HepG2 (cell line): ENCODE measurements around the gene PRSS2. TPM values are rescaled to one million over a fixed set of nuclear protein-coding genes. Genes with fewer than 3 reads are reported as not detected.

Source experiments
- ATAC-seq: fragments of 200-7000 bp; cut with Tn5 transposase; 3 replicates; pipeline ENCODE4 v1.9.1; 2020; ENCODE audit warnings: mild to moderate bottlenecking, moderate library complexity
- BruUV-seq: library from RNA; stranded (reverse); fragments of 400-500 nt; replicated peaks from 2 replicates; lab custom pipeline; 2021; lab: Mats Ljungman, UMichigan
- CTCF ChIA-PET: fragments of 300-600 bp; formaldehyde crosslinking; extraction: SDS; loops from one replicate; lab custom pipeline; 2021; ENCODE audit warnings: low total read pairs, inconsistent platforms, low intra/inter-chr PET ratio; lab: Yijun Ruan, JAX
- POLR2A ChIA-PET: fragments of 350-600 bp; sonication (Branson Sonifier 250); formaldehyde crosslinking; loops from one replicate; lab custom pipeline; 2020; ENCODE audit warnings: antibody characterized with exemption, inconsistent platforms; lab: Yijun Ruan, JAX
- DNase-seq: peaks from one replicate; pipeline ENCODE4 v3.0.0-alpha.2; 2015; ENCODE audit warnings: low spot score
- FAIRE-seq: peaks from 3 replicates; lab custom pipeline; 2011; peaks lifted over from hg19 to GRCh38; lab: Jason Lieb, UNC
- H2AFZ ChIP-seq: one replicate; pipeline ENCODE4 v1.6.1; 2011; ENCODE audit warnings: low read length, inconsistent platforms
- H3K27ac ChIP-seq: fragments of 300-600 bp; 3 replicates; pipeline ENCODE4 v1.8.0; 2011; ENCODE audit warnings: mixed run types, mild to moderate bottlenecking, mixed read lengths, low read length, inconsistent platforms; ENCODE audit not compliant: insufficient read depth; ENCODE audit errors: extremely low read length
- H3K27me3 ChIP-seq, 2 experiments: fragments of 200-600 bp in 1 of 2; 2 replicates in 1 of 2; 3 replicates in 1 of 2; pipeline versions ENCODE4 v1.6.0 to v1.8.0; 2011; ENCODE audit warnings: low read length in 2 of 2, mild to moderate bottlenecking in 2 of 2, moderate library complexity in 2 of 2, inconsistent platforms in 1 of 2; ENCODE audit not compliant: insufficient read depth in 2 of 2, control insufficient read depth in 1 of 2
- H3K36me3 ChIP-seq, 2 experiments: fragments of 200-600 bp in 1 of 2; replicated peaks in 1 of 2; 2 replicates in 1 of 2; 3 replicates in 1 of 2; pipeline versions ENCODE4 v1.5.1 to v1.8.0; 2011; ENCODE audit warnings: low read length in 2 of 2, inconsistent platforms in 1 of 2; ENCODE audit not compliant: insufficient read depth in 2 of 2, control insufficient read depth in 1 of 2
- H3K4me1 ChIP-seq: 2 replicates; pipeline ENCODE4 v1.5.1; 2012; ENCODE audit warnings: low read length, inconsistent platforms; ENCODE audit not compliant: insufficient read depth
- H3K4me2 ChIP-seq: 2 replicates; pipeline ENCODE4 v1.6.0; 2011; ENCODE audit warnings: low read depth, low read length, inconsistent platforms
- H3K4me3 ChIP-seq, 3 experiments: fragments of 200-600 bp in 1 of 3; sonication (generic), shearing (Covaris generic) in 1 of 3; replicated peaks in 1 of 3; 2 replicates each; pipeline ENCODE4 v1.5.1; 2011 to 2016; ENCODE audit warnings: low read length in 3 of 3, inconsistent platforms in 2 of 3, low read depth in 2 of 3, mild to moderate bottlenecking in 2 of 3, control low read depth in 1 of 3, mixed read lengths in 1 of 3; ENCODE audit not compliant: insufficient read depth in 1 of 3
- H3K79me2 ChIP-seq: one replicate; pipeline ENCODE4 v1.6.1; 2011; ENCODE audit warnings: low read length, inconsistent platforms; ENCODE audit not compliant: insufficient read depth
- H3K9ac ChIP-seq: 2 replicates; pipeline ENCODE4 v1.6.0; 2011; ENCODE audit warnings: mild to moderate bottlenecking, low read depth, low read length, inconsistent platforms; ENCODE audit not compliant: insufficient read depth
- H3K9me3 ChIP-seq: 2 replicates; pipeline ENCODE4 v1.5.1; 2012; ENCODE audit warnings: mild to moderate bottlenecking, low read length
- H4K20me1 ChIP-seq: 2 replicates; pipeline ENCODE4 v1.6.0; 2011; ENCODE audit warnings: inconsistent platforms, mild to moderate bottlenecking, low read length, moderate library complexity; ENCODE audit not compliant: insufficient read depth
- EED ChIP-seq: sonication (generic); formaldehyde crosslinking; IDR thresholded peaks from 2 replicates; pipeline ENCODE4 v1.5.0; 2020; ENCODE audit warnings: mild to moderate bottlenecking, missing genetic modification reagents
- FLYWCH1 ChIP-seq: sonication (generic); formaldehyde crosslinking; IDR thresholded peaks from 2 replicates; pipeline ENCODE4 v1.8.1; 2023; ENCODE audit warnings: mild to moderate bottlenecking, missing genetic modification reagents
- FOXA3 ChIP-seq: IDR thresholded peaks from 2 replicates; pipeline ENCODE4 v1.6.1; 2016; ENCODE audit warnings: missing genetic modification reagents, missing compliant biosample characterization
- HNRNPH1 ChIP-seq: fragments of 200-400 bp; formaldehyde crosslinking; optimal IDR thresholded peaks from 2 replicates; pipeline ENCODE3; 2017; ENCODE audit warnings: mild to moderate bottlenecking, low read depth, low read length
- ZNF205 ChIP-seq: IDR thresholded peaks from 2 replicates; pipeline ENCODE4 v1.6.1; 2018; ENCODE audit warnings: missing biosample characterization, missing genetic modification reagents
- ZNF235 ChIP-seq: sonication (generic); formaldehyde crosslinking; IDR thresholded peaks from 2 replicates; pipeline ENCODE4 v1.8.1; 2023; ENCODE audit warnings: mild to moderate bottlenecking, missing genetic modification reagents, borderline replicate concordance
- ZNF3 ChIP-seq: IDR thresholded peaks from 2 replicates; pipeline ENCODE4 v1.7.0; 2017; ENCODE audit warnings: inconsistent platforms
- ZNF761 ChIP-seq: sonication (generic); formaldehyde crosslinking; conservative IDR thresholded peaks from 2 replicates; pipeline ENCODE4 v1.4.0; 2020; ENCODE audit warnings: mild to moderate bottlenecking, missing genetic modification reagents
- WGBS: methylation state at CpG from one replicate; pipeline ENCODE4 v1.1.6; 2017; ENCODE audit warnings: low lambda C conversion rate; 5-methylcytosine and 5-hydroxymethylcytosine counted together
- in situ Hi-C: cut with HindIII; loops from 2 replicates; pipeline ENCODE4 v1.10.0; 2017; ENCODE audit warnings: low pct_unique_long_range_greater_than_20kb; ENCODE audit not compliant: extremely low pct_ligation_motif_present
- intact Hi-C: fragments of 100-400 bp; cut with micrococcal nuclease; formaldehyde crosslinking; loops from one replicate; pipeline ENCODE4 v1.10.0; 2022; ENCODE audit not compliant: unreplicated experiment
- polyA plus RNA-seq, 8 experiments: library from polyadenylated mRNA; depleted of rRNA in 3 of 8; stranded (reverse) in 7 of 8; unstranded in 1 of 8; fragments of >200 nt; fragmentation: Illumina TruSeq in 4 of 8; extraction: Trizol in 4 of 8; gene quantifications; 2 replicates each; pipeline versions ENCODE4 v1.2.1 to v1.2.3, GENCODE V29; 2011 to 2016; ENCODE audit warnings: low read depth in 4 of 8, missing spikeins in 1 of 8, mixed read lengths in 1 of 8; ENCODE audit not compliant: insufficient read depth in 1 of 8
- total RNA-seq, 5 experiments: library from RNA; depleted of rRNA; stranded (reverse); fragments of >200 nt; fragmentation: Illumina TruSeq; extraction: Trizol; gene quantifications; 2 replicates each; pipeline ENCODE4 v1.2.3, GENCODE V29; 2016; ENCODE audit warnings: low read depth in 1 of 5
- TF ChIP-seq, protein P1 (sequence below): sonication (generic); formaldehyde crosslinking; IDR thresholded peaks from 2 replicates; pipeline ENCODE4 v1.5.1; 2020; ENCODE audit warnings: mild to moderate bottlenecking, missing genetic modification reagents, moderate library complexity
- TF ChIP-seq, protein P2 (sequence below): IDR thresholded peaks from 2 replicates; pipeline ENCODE4 v1.6.1; 2016; ENCODE audit warnings: missing compliant biosample characterization, missing genetic modification reagents, borderline replicate concordance
- TF ChIP-seq, protein P3 (sequence below): sonication (generic); formaldehyde crosslinking; conservative IDR thresholded peaks from 2 replicates; pipeline ENCODE4 v1.8.1; 2023; ENCODE audit warnings: missing genetic modification reagents

PRSS2 gene
- total and polyA plus RNA-seq, 2 of the 13 experiments (the other 11 are each of a cell fraction or from before 2014, with no cell fraction given) = not detected

DNA sequence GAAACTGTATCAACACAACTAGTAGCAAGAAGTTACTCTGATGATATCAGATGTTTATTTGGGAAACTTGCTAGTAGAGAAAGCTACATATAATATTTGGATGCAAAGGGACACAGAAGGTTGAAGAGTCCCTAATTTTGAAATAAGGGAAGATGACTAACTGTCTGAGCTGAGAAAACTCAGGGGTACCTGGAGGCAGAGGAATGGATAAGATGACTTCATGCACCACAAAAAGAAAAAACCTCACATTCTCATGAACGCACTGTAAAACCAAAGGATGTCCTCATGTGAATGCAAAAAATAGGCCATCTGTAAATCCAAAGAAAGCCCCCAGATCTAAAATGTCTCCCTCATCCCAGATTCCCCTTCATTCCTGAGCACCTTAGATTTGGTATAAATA lies 29.3 kb downstream of the PRSS2 start (continued):
- TF ChIP-seq, protein P1, sequence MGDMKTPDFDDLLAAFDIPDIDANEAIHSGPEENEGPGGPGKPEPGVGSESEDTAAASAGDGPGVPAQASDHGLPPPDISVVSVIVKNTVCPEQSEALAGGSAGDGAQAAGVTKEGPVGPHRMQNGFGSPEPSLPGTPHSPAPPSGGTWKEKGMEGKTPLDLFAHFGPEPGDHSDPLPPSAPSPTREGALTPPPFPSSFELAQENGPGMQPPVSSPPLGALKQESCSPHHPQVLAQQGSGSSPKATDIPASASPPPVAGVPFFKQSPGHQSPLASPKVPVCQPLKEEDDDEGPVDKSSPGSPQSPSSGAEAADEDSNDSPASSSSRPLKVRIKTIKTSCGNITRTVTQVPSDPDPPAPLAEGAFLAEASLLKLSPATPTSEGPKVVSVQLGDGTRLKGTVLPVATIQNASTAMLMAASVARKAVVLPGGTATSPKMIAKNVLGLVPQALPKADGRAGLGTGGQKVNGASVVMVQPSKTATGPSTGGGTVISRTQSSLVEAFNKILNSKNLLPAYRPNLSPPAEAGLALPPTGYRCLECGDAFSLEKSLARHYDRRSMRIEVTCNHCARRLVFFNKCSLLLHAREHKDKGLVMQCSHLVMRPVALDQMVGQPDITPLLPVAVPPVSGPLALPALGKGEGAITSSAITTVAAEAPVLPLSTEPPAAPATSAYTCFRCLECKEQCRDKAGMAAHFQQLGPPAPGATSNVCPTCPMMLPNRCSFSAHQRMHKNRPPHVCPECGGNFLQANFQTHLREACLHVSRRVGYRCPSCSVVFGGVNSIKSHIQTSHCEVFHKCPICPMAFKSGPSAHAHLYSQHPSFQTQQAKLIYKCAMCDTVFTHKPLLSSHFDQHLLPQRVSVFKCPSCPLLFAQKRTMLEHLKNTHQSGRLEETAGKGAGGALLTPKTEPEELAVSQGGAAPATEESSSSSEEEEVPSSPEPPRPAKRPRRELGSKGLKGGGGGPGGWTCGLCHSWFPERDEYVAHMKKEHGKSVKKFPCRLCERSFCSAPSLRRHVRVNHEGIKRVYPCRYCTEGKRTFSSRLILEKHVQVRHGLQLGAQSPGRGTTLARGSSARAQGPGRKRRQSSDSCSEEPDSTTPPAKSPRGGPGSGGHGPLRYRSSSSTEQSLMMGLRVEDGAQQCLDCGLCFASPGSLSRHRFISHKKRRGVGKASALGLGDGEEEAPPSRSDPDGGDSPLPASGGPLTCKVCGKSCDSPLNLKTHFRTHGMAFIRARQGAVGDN = no peak
- no peak for TF ChIP-seq FLYWCH1 (CRISPR knock-in tag)

DNA sequence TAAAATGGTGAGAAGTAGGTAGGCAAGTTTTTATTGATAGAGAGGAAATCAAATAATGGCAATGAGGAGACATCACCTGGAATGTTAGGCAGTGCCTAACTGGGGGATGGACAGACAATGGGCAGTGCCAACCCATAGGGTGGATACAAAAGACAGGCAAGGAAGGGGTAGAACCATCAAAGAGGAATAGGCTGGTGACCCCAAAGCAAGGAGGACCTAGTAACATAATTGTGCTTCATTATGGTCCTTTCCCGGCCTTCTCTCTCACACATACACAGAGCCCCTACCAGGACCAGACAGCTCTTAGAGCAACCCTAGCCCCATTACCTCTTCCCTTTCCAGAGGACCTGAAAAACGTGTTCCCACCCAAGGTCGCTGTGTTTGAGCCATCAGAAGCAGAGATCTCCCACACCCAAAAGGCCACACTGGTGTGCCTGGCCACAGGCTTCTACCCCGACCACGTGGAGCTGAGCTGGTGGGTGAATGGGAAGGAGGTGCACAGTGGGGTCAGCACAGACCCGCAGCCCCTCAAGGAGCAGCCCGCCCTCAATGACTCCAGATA lies 30.0 kb downstream of the PRSS2 start:
- Histone ChIP-seq H3K79me2 (no peaks in the 10 kb centered on the region), H3K9me3 (no peaks in the 10 kb centered on the region), H3K27me3 (peaks cover 6 to 39% of the 10 kb centered on the region in 2 experiments; a peak in 3 of 5 replicates), H3K27ac (no peak overlapping the region), H3K4me3 (no peak overlapping the region), H3K36me3 (no peaks in the 10 kb centered on the region), H2AFZ (no peak overlapping the region), H3K4me2 (no peak overlapping the region), H4K20me1 (no peaks in the 10 kb centered on the region), H3K9ac (no peak overlapping the region), H3K4me1 (no peaks in the 10 kb centered on the region)
- in situ Hi-C loops = no loop called here
- intact Hi-C loops = no loop called here
- ATAC-seq (no peak), FAIRE-seq (no peak), DNase-seq (no peak)
- no TSS peak for BruUV-seq
- CTCF ChIA-PET = no interaction called here
- WGBS = 6% methylated on average over 3 of the region's 7 CpGs
- TF ChIP-seq ZNF761 (CRISPR knock-in tag) = no peak
- TF ChIP-seq ZNF235 (CRISPR knock-in tag) = no peak
- TF ChIP-seq EED (CRISPR knock-in tag) = no peak
- TF ChIP-seq, protein P2, sequence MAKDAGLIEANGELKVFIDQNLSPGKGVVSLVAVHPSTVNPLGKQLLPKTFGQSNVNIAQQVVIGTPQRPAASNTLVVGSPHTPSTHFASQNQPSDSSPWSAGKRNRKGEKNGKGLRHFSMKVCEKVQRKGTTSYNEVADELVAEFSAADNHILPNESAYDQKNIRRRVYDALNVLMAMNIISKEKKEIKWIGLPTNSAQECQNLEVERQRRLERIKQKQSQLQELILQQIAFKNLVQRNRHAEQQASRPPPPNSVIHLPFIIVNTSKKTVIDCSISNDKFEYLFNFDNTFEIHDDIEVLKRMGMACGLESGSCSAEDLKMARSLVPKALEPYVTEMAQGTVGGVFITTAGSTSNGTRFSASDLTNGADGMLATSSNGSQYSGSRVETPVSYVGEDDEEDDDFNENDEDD = no peak
- no peak for TF ChIP-seq FOXA3 (CRISPR knock-in tag)
- no peak for TF ChIP-seq HNRNPH1
- no peak for TF ChIP-seq ZNF3 (CRISPR knock-in tag)
- TF ChIP-seq, protein P3, sequence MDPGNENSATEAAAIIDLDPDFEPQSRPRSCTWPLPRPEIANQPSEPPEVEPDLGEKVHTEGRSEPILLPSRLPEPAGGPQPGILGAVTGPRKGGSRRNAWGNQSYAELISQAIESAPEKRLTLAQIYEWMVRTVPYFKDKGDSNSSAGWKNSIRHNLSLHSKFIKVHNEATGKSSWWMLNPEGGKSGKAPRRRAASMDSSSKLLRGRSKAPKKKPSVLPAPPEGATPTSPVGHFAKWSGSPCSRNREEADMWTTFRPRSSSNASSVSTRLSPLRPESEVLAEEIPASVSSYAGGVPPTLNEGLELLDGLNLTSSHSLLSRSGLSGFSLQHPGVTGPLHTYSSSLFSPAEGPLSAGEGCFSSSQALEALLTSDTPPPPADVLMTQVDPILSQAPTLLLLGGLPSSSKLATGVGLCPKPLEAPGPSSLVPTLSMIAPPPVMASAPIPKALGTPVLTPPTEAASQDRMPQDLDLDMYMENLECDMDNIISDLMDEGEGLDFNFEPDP (CRISPR knock-in tag) = no peak
- no peak for TF ChIP-seq ZNF205 (CRISPR knock-in tag)
- POLR2A ChIA-PET = no interaction called here
